Measurements from ENCODE around the gene PCDHB11.
"Not testable (repeated sequence)": the region's sequence is repeated elsewhere in the genome, so short reads cannot be mapped to it uniquely, and the experiment has no call there.

DNA sequence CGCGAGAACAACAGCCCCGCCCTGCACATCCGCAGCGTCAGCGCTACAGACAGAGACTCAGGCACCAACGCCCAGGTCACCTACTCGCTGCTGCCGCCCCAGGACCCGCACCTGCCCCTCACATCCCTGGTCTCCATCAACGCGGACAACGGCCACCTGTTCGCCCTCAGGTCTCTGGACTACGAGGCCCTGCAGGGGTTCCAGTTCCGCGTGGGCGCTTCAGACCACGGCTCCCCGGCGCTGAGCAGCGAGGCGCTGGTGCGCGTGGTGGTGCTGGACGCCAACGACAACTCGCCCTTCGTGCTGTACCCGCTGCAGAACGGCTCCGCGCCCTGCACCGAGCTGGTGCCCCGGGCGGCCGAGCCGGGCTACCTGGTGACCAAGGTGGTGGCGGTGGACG is 16.1 kb downstream of the PCDHB11 start:
- TF ChIP-seq, protein P1, sequence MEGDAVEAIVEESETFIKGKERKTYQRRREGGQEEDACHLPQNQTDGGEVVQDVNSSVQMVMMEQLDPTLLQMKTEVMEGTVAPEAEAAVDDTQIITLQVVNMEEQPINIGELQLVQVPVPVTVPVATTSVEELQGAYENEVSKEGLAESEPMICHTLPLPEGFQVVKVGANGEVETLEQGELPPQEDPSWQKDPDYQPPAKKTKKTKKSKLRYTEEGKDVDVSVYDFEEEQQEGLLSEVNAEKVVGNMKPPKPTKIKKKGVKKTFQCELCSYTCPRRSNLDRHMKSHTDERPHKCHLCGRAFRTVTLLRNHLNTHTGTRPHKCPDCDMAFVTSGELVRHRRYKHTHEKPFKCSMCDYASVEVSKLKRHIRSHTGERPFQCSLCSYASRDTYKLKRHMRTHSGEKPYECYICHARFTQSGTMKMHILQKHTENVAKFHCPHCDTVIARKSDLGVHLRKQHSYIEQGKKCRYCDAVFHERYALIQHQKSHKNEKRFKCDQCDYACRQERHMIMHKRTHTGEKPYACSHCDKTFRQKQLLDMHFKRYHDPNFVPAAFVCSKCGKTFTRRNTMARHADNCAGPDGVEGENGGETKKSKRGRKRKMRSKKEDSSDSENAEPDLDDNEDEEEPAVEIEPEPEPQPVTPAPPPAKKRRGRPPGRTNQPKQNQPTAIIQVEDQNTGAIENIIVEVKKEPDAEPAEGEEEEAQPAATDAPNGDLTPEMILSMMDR (IDR thresholded peaks at IDR 0.05; ENCODE audit: insufficient read depth, low read length), result not testable (repeated sequence)
- not testable (repeated sequence) for TF ChIP-seq GABPA (IDR thresholded peaks at IDR 0.05; ENCODE audit: low read depth)

Data from HL-60 (cell line).